Measurements from ENCODE around the gene MAP3K10. TPM values are rescaled to one million over a fixed set of nuclear protein-coding genes. Genes with fewer than 3 reads are reported as not detected.

MAP3K10 gene
- total and polyA plus RNA-seq, 2 donors (not counting 1 experiment from before 2014, with no cell fraction given): 22.5 to 41.6 TPM

GRCh38 chr19:40234429-40235237 lies 43.4 kb downstream of the MAP3K10 start:
- ATAC-seq (ENCODE audit: low read depth) (no peak), DNase-seq (no peak)
- Histone ChIP-seq H3K4me3 (ENCODE audit: control extremely low read depth in 1 of 5, extremely low read depth in 1 of 5, insufficient read depth in 1 of 5, low read depth in 2 of 5, low read length in 4 of 5) (no peak overlapping the region), H3K27ac (ENCODE audit: low read length in 2 of 2) (no peak overlapping the region), H3K4me2 (replicated peaks; ENCODE audit: low read depth, low read length, poor library complexity, severe bottlenecking) (no peak overlapping the region), H3K4me1 (ENCODE audit: control insufficient read depth in 2 of 2, insufficient read depth in 2 of 2, low read length in 2 of 2) (no peaks in the 10 kb centered on the region), H3K9ac (ENCODE audit: low read length) (no peak overlapping the region), H3K36me3 (replicated peaks in 1 of 2; ENCODE audit: control extremely low read depth in 1 of 2, control insufficient read depth in 1 of 2, extremely low read depth in 1 of 2, insufficient read depth in 2 of 2, low read length in 1 of 2) (peaks cover 0 to 66% of the 10 kb centered on the region in 2 experiments), H3K9me3 (ENCODE audit: control extremely low read depth in 1 of 3, control insufficient read depth in 2 of 3, insufficient read depth in 1 of 3, low read length in 2 of 3) (no peaks in the 10 kb centered on the region), H3K79me2 (ENCODE audit: control insufficient read depth, insufficient read depth, low read length) (no peaks in the 10 kb centered on the region), H3K27me3 (replicated peaks in 1 of 4; ENCODE audit: control extremely low read depth in 1 of 4, control insufficient read depth in 3 of 4, insufficient read depth in 4 of 4, low read length in 3 of 4) (no peaks in the 10 kb centered on the region), H2AFZ (ENCODE audit: insufficient read depth, low read depth, low read length, poor library complexity, severe bottlenecking) (no peak overlapping the region), H4K20me1 (ENCODE audit: control insufficient read depth, insufficient read depth, low read length, poor library complexity, severe bottlenecking) (peaks cover 29% of the 10 kb centered on the region)
- Mint-ChIP-seq H3K27me3 (no peaks in the 10 kb centered on the region), H3K4me1 (no peaks in the 10 kb centered on the region), H3K27ac (no peak overlapping the region), H3K4me3 (no peak overlapping the region), H3K9me3 (ENCODE audit: insufficient read depth) (no peaks in the 10 kb centered on the region)
- ChIA-PET POLR2A (interaction anchor here (0.6 kb wide), 1 partner anchor 45 kb away, joined by 6 read pairs; no protein-coding TSS in a partner anchor), CTCF (no interaction called here)
- 95% methylated on average over 20 of the region's 22 CpGs for WGBS (ENCODE audit: insufficient coverage)
- intact Hi-C loops (cut with micrococcal nuclease): no loop called here
- TF ChIP-seq EZH2 (IDR thresholded peaks at IDR 0.05; ENCODE audit: borderline replicate concordance, insufficient read depth, low read depth, low read length, poor library complexity, severe bottlenecking): no peak
- no peak for TF ChIP-seq CTCF (IDR thresholded peaks at IDR 0.05)
